Measurements from ENCODE around the gene NXPH2.
"Not testable (repeated sequence)": the region's sequence is repeated elsewhere in the genome, so short reads cannot be mapped to it uniquely, and the experiment has no call there.

The NXPH2 gene

DNA sequence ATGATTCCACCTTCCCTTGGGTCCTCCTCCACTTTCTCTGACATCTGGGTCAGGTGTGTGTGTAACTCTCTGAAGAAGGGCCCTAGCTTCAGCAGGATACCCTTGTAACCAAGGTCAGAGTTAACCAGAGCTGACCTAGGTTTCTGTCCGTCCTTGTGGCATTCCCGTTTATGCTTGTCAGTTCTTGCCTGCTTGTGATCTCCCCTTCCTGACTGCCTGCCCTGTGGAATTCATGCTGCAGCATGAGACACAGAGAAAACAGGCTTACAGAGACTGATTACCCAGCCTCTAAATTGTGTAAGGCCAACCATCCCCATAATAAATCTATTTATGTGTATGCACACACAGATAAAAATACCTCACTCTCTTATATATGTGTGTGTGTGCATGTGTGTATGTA, 22.8 kb downstream of the NXPH2 start:
- no peak for DNase-seq (ENCODE audit: low read depth in 2 of 3, low spot score in 2 of 3)

DNA sequence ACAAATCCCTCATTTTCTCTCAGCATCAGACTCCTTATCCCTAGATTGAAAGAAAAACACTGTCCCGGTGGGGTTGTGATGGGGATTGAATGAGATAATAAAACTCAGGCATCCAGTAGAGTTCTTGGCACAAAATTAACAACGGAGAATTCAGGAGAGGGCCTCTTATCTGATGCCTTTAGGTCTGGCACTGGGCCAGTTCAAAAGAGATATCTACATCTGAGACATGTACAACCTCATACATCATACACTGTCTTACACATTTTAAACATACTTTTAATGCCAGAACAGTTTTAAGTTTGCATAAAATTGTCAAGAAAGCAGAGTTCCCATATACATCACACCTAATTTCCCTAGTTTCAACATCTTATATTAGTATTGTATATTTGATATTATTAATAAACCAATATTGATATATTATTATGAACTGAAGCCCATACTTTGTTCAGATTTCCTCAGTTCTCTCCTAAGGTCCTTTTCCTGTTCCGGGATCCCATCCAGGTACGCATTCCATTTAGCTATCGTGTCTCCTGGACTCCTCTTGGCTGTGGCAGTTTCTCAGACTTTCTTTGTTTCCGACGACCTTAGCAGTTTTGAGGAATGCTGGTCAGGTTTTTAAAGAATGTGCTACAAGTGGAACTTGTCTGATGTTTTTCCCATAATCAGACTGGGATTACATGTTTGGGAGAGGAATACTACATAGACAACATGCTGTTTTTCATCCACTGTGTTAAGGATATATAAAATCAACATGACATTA, 27.8 kb downstream of the NXPH2 start:
- no peak for DNase-seq (ENCODE audit: low read depth in 2 of 3, low spot score in 2 of 3)

DNA sequence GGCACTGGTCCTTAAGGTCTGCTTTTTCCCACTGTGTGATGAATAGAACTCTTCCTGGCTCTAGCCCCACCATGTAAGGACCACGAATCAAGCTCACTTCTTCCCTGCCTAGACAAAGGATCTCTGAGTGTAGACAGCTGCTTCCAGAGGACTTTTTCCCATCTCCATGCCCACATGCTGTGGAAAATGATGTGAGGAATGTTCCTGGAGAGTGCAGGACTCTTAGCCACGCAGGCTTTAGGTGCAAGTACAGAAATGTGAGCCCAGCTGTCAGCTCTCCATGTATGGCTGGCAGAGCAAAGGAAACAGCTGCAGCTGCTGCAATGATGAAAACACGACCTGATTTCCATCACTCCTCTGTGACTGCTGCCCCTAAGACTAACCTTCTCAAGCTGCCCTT, 35.5 kb downstream of the NXPH2 start:
- DNase-seq (ENCODE audit: low read depth in 2 of 3, low spot score in 2 of 3), result no peak

DNA sequence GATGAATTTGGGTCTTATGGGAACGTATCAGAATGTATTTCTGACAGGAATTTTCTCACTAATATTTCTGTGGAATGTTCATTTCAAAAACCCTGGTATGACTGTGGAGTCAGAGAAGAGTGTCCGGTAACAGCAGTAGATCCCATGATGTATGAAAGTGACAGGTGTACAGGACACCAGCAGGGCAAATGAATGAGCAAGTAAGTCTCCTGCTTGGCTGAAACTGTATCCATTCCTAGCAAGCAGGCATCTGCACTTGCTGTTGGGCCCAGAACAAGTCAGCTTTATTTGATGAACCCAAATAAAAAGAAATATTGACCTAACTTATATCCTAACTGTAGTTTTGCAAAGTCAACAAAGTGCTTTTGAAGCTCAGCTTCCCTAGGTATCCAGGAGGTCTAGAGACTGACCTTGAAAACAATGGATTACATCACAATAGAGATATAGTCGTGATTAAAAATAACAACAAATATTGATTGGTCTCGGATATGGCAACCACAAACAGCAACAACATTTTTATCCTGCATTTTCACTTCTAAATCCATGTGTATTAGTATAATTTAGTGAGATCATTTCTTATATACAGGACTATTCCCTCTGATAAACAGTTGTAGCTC, 37.6 kb downstream of the NXPH2 start:
- no peak for DNase-seq (ENCODE audit: low read depth in 2 of 3, low spot score in 2 of 3)

DNA sequence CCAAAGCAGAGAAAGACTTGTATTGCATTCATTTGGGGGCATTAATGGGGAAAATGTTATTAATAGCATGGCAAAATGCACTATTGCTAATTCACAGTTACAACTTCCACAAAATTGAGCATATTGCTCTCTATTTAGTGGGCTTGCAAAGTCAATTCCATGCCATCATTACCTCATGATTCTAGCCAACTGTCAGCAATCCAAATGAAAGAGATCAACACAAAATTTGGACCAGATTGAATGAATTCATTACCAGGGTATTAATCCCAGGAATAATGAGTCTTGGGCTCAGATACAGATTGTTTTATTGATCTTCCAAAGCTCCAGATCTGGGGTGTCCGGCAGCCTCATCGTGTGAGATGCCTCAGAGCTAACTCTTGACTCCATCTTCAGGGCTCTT, 38.3 kb downstream of the NXPH2 start:
- DNase-seq (ENCODE audit: low read depth in 2 of 3, low spot score in 2 of 3), result no peak

DNA sequence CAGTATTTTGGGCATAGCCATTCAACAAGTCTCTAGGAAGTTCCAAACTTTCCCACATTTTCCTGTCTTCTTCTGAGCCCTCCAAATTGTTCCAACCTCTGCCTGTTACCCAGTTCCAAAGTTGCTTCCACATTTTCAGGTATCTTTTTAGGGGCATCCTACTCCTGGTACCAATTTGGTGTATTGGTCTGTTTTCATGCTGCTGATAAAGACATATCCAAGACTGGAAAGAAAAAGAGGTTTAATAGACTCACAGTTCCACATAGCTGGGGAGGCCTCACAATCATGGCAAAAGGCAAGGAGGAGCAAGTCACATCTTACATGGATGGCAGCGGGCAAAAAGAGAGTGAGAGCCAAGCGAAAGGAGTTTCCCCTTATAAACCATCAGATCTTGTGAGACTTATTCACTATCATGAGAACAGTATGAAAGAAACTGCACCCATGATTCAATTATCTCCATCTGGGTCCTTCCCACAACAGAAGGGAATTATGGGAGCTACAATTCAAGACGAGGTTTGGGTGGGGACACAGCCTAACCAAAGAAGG, 43.1 kb downstream of the NXPH2 start:
- not testable (repeated sequence) for DNase-seq (ENCODE audit: low read depth in 2 of 3, low spot score in 2 of 3)

DNA sequence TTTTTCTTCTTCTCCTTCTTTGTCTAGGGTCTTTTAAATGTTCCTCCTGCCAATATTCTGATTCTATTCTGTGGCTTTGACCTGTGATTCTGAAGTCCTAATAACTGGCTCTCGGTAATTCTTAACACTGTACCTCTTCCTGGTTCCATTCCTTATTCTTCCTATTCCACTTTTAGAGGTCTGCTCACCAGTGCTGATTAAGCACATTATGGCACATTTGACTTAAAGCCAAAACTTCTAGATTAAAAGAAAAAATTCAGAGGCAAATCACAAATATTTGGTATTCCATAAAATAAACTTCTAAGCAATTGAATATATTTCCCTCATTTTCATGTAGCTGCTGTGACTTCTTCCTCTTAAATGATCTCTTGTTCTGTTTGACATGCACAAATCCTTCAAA, 47.5 kb downstream of the NXPH2 start:
- DNase-seq (ENCODE audit: low read depth in 2 of 3, low spot score in 2 of 3), result no peak

DNA sequence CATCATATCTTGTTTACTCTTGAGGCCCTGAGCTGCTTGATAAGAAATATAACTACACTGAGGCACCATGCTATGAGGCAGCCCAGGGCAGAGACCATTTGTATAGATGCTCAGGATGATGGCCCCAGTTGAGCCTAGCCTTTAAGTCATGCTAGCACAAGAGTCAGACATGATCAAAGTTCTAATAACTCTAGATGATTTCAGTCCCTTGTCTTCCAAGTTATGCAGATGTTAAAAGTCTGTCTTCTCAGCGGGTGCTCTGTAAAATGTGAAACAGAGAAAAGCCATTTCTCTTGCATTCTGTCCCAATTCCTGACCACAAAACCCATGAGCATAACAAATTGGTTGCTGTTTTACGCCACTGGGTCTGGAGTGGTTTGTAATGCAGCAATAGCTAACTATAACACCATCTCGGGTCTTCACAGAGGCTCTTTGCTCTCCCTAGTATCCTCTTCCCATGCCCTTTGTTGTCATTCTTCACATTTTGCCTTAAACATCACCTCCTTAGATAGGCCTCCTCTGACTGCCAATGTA, 49.6 kb downstream of the NXPH2 start:
- no peak for DNase-seq (ENCODE audit: low read depth in 2 of 3, low spot score in 2 of 3)

DNA sequence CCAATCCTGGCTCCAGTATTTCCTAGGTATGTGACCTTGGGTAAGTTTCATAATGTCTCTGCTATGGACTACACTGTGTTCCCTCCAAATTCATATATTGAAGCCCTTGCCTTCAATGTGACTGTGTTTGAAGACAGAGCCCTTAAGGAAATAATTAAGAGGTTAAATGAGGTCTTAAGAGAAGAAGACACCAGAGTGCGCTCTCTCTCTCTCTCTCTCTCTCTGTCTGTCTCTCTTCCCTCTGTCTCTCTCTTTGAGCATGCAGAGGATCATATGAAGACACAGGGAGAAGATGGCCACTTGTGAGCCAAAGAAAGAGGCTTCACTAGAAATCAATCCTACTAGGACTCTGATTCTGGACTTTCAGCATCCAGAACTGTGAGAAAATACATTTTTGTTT, 52.2 kb downstream of the NXPH2 start:
- no peak for DNase-seq (ENCODE audit: low read depth in 2 of 3, low spot score in 2 of 3)

DNA sequence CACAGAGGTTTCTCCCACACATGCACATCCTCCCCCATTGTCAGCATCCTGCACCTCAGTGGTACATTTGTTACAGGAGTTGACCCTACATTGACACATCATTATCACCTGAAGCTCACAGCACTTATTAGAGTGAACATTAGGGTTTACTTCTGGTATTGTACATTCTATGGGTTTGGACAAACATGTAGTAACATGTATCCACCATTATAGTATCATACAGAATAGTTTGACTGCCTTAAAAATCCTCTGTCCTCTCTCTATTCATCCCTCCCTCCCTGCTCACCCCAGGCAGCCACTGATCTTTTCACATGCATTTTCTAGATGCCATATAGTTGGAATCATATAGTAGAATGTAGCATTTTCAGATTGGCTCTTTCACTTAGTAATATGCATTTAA, 53.5 kb downstream of the NXPH2 start:
- no peak for DNase-seq (ENCODE audit: low read depth in 2 of 3, low spot score in 2 of 3)

DNA sequence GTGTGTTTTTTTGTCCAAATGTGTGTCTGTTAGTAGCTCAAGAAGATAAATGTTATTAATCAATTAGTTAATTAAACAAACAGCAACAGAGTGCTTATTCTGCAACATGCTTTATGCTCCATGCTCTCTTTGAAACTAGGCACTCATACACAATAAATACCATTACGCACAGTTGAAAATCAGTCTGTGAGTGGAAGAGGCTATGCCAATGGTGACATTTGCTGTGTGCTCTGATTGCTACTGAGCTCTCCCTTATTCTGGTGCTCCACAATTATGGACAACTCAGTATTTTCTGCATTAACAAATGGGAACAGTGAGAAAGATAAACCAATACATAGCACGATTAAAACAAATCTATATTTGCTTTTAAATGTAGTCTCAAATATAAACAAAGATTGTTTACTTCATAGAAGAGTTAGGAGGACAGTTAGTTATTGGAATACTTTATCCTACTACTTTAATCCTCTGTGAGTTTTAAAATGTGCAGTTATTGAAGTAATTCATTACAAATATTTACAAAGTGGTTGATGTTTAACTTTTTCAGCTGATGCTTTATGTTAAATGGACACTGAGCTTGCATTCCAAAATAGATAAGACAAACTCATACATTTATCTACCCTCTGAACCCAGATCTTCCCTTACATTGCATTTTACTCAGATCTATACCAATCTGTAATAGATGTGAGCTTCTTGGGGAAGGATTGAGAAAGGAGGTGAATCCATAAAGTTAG, 55.3 kb downstream of the NXPH2 start:
- no peak for DNase-seq (ENCODE audit: low read depth in 2 of 3, low spot score in 2 of 3)

DNA sequence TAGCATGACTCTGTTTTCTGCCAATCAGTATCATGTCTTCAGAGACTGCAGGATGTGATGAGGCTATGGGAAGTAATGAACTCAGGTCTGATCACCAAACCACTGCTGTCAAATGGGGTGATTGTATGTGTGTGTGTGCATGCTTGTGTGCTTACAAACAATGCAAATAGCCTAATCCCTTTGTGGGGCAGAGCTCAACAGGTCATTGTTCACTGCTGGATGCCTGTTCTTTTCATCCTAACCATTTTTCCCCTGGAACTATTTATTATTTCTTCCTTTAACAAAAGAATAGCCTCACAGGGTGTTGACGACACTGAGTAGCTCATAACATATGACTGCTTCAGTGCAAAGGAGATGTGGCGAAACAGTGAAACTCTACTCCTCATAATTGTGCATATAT, 55.9 kb downstream of the NXPH2 start:
- DNase-seq (ENCODE audit: low read depth in 2 of 3, low spot score in 2 of 3), result no peak

DNA sequence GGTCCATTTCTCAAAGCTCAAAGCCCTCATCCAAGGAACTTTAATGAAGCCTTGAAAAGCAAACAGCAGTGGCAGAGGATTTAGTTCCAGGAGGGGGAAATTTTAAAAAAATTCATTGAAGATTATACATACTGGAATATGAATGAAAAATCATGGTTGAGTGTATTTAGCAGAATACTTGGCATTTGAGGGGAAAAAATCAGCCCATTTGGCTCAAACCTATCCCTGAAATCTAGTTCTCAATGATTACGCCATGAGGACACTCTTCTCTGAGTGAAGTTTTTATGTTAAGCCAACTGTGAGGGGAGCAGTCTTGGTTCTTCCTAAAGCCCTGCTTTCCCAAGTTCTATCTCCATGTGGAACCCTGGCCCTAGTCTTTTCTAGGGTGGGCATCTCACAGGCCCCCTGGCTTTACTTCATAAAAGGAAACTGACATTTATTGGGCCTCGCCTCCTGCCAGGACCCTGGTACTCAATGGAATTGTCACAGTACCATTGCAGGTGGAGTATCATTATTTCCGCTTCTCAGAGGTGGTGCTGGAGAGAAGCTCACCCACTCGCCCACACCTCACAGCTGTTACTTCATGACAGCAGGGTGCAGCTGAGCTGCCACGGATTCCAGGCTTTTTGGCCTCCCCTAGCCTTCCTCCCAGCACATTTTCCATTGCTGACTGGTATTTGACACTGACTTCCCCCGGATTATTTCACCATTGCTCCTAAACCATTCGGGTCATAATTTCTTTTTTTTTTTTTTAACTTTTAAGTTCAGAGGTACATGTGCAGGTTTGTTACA, 56.8 kb downstream of the NXPH2 start:
- no peak for DNase-seq (ENCODE audit: low read depth in 2 of 3, low spot score in 2 of 3)

DNA sequence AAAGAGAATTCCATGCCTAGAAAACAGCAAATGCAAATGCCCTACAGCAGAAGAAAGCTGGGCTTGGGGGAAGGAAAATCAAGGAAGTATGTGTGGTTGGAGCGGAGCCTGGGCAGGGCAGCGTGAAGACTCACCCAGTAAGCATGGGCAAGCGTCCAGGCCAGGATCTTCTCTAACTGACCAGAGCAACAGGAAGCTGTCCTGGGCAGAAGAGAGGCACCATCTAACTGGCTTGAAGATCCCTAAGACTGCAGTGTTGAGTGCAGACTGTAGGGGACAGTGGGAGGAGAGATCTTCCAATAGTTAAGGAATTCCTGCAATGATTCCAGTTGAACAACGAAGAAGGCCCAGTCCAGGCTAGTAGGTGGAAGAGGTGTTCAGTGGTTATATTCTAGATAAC, 57.9 kb downstream of the NXPH2 start:
- DNase-seq (ENCODE audit: low read depth in 2 of 3, low spot score in 2 of 3), result no peak

DNA sequence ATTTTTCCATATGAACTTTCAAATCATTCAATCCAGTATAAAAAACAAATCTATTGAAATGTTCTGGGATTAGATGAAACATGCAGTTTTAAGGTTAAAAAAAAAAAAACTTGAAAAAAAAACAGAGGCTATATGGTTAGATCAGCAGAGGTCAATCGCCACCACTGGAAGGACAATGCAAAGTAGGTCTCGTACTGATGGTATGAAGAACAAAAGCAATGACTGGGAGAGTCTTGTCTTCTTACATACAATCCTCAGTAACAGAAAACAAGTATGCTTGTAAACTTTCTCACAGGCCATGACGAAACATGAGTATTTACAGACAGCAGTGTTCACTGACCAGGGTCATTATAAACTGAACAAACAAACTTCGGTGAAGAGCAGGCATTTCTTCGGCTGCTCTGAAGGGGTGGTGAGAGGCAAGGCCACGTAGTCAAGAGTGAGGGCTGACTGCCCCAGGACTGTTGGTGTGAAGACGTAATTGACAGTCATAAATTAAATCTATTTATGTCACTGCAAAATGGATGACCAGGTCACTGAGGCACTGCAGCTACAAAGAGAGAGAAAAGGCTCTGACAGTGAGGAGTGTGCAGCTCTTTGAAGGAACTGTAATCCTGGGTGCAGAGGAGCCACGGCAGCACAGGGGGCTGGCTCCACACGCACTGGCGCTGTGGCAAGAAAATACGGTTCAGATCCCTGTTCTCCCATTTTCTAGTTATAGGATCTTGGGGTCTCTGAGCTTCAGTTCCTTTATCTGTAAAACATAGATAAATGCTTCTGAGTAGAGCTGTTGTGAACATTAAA, 60.0 kb downstream of the NXPH2 start:
- no peak for DNase-seq (ENCODE audit: low read depth in 2 of 3, low spot score in 2 of 3)

DNA sequence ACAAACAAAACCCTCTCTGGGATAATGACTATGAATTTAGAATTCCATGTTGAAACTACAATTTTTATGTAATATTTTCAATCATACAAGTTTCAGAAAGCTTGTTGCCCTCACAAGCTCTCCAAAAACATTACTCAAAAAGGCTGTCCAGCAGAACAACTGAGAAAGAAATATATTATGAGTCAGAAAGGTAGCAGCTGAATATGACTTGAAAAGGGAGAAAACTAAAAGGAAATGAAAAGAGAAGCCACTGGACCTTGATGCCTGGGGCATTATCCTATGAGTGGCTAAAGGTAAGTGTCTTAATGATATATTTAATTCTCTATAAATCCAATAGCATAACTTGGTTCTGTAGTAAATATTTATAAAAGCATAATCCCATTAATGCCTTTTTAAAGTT, 61.8 kb downstream of the NXPH2 start:
- no peak for DNase-seq (ENCODE audit: low read depth in 2 of 3, low spot score in 2 of 3)

DNA sequence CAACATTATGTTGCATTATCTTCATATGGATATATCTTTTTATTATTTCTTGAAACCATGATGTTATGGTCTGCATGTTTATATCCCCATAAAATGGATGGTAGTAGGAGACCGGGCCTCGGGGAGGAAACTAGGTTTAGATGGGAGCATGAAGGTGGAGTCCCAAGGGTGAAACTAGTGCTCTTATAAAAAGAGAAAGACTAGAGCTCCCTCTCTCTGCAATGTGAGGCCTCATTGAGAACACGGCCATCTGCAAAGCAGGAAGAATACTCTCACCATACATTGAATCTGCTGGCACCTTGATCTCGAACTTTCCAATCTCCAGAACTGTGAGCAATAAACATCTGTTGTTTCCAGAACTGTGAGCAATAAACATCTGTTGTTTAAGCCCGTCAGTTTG, 64.0 kb downstream of the NXPH2 start:
- no peak for DNase-seq (ENCODE audit: low read depth in 2 of 3, low spot score in 2 of 3)

DNA sequence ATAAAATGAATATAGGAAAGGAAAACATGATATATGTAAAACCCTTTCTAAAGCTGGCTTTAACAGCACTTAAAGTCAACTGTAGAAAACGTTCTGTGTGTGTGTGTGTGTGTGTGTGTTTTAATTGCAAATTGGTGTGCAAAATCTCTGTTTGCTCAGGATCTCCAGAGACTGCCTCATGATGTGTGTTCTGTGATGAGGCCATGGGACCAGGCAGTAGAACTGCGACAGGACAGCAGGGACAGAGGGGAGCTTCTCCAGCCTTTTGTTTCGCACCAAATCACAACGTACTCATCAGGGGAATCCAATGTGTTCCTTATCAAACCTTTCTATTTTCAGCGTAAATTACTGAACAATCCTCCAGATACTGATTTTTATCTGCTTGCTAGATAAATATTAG, 66.7 kb downstream of the NXPH2 start:
- no peak for DNase-seq (ENCODE audit: low read depth in 2 of 3, low spot score in 2 of 3)

DNA sequence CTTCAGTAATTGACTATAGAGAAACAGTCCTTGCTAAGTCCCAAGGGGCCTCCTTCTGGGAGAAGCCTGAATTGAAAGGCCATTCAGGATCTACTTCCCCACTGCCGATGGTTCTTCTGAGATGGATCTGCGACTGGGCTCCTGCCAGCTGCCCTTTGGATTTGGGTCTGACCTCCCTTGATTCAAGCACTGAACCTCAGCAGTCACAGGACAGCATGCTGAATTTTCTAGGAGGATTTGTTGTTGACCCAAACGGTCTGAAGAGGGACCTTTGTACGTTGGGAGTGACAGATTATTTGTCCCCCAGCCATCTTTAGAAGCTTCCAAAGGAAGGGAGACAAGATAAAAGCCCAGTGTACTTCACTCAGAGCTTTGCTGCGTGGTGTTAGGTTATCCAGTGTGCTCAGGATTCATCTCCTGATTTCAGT, 67.1 kb downstream of the NXPH2 start:
- no peak for DNase-seq (ENCODE audit: low read depth in 2 of 3, low spot score in 2 of 3)

Data from activated CD8-positive, alpha-beta memory T cell treated with anti-CD3 and anti-CD28 coated beads for 48 hours (primary cell).